ENCODE data around the gene SCOC.
A peak's percentile ranks its signal among the peaks of the same experiment; 100 is the strongest.

Gene SCOC

GRCh38 chr4:140343303-140343702 lies 30.1 kb upstream of the SCOC start:
- no peaks in the 10 kb centered on the region for H3K9me3 ChIP-seq (ENCODE audit: control insufficient read depth in 1 of 2, low read length in 2 of 2)
- H3K27me3 ChIP-seq (ENCODE audit: control insufficient read depth in 1 of 2, insufficient read depth in 2 of 2, low read length in 2 of 2): no peaks in the 10 kb centered on the region
- H3K4me3 ChIP-seq (ENCODE audit: low read depth in 1 of 2, low read length in 2 of 2): peak overlapping the region; percentile 31 to 34
- no peaks in the 10 kb centered on the region for H3K36me3 ChIP-seq (ENCODE audit: control insufficient read depth in 1 of 2, insufficient read depth in 2 of 2, low read length in 2 of 2)
- H3K4me1 ChIP-seq (ENCODE audit: control insufficient read depth in 1 of 2, insufficient read depth in 2 of 2, low read length in 2 of 2): peaks cover 0 to 15% of the 10 kb centered on the region in 2 donors
- H3K27ac ChIP-seq (ENCODE audit: low read depth, low read length): no peak overlapping the region
- H3K9ac ChIP-seq (ENCODE audit: low read depth in 1 of 2, low read length in 2 of 2): no peak overlapping the region

- H3K4me3 ChIP-seq (ENCODE audit: low read depth in 1 of 2, low read length in 2 of 2): peak overlapping the region; percentile 16 to 60
- no peak overlapping the region for H3K9ac ChIP-seq (ENCODE audit: low read depth in 1 of 2, low read length in 2 of 2)
- H3K4me1 ChIP-seq (ENCODE audit: control insufficient read depth in 1 of 2, insufficient read depth in 2 of 2, low read length in 2 of 2): peaks cover 0 to 15% of the 10 kb centered on the region in 2 donors
- no peaks in the 10 kb centered on the region for H3K36me3 ChIP-seq (ENCODE audit: control insufficient read depth in 1 of 2, insufficient read depth in 2 of 2, low read length in 2 of 2)
- no peak overlapping the region for H3K27ac ChIP-seq (ENCODE audit: low read depth, low read length)
- H3K9me3 ChIP-seq (ENCODE audit: control insufficient read depth in 1 of 2, low read length in 2 of 2): no peaks in the 10 kb centered on the region
- H3K27me3 ChIP-seq (ENCODE audit: control insufficient read depth in 1 of 2, insufficient read depth in 2 of 2, low read length in 2 of 2): no peaks in the 10 kb centered on the region
Measured at GRCh38 chr4:140344101-140344500, 29.3 kb upstream of the SCOC start.

GRCh38 chr4:140344621-140345020 lies 28.8 kb upstream of the SCOC start:
- no peaks in the 10 kb centered on the region for H3K27me3 ChIP-seq (ENCODE audit: control insufficient read depth in 1 of 2, insufficient read depth in 2 of 2, low read length in 2 of 2)
- H3K27ac ChIP-seq (ENCODE audit: low read depth, low read length): no peak overlapping the region
- peaks cover 0 to 15% of the 10 kb centered on the region in 2 donors for H3K4me1 ChIP-seq (ENCODE audit: control insufficient read depth in 1 of 2, insufficient read depth in 2 of 2, low read length in 2 of 2)
- no peaks in the 10 kb centered on the region for H3K36me3 ChIP-seq (ENCODE audit: control insufficient read depth in 1 of 2, insufficient read depth in 2 of 2, low read length in 2 of 2)
- H3K9me3 ChIP-seq (ENCODE audit: control insufficient read depth in 1 of 2, low read length in 2 of 2): no peaks in the 10 kb centered on the region
- peak overlapping the region in 1 of 2 donors; percentile 35 for H3K9ac ChIP-seq (ENCODE audit: low read depth in 1 of 2, low read length in 2 of 2)
- peak overlapping the region; percentile 16 to 60 for H3K4me3 ChIP-seq (ENCODE audit: low read depth in 1 of 2, low read length in 2 of 2)

- Histone ChIP-seq H3K27ac (ENCODE audit: low read depth, low read length) (no peak overlapping the region), H3K9ac (ENCODE audit: low read depth in 1 of 2, low read length in 2 of 2) (no peak overlapping the region), H3K4me1 (ENCODE audit: control insufficient read depth in 1 of 2, insufficient read depth in 2 of 2, low read length in 2 of 2) (peaks cover 0 to 15% of the 10 kb centered on the region in 2 donors), H3K9me3 (ENCODE audit: control insufficient read depth in 1 of 2, low read length in 2 of 2) (no peaks in the 10 kb centered on the region), H3K4me3 (ENCODE audit: low read depth in 1 of 2, low read length in 2 of 2) (peak overlapping the region in 1 of 2 donors; percentile 35), H3K36me3 (ENCODE audit: control insufficient read depth in 1 of 2, insufficient read depth in 2 of 2, low read length in 2 of 2) (no peaks in the 10 kb centered on the region), H3K27me3 (ENCODE audit: control insufficient read depth in 1 of 2, insufficient read depth in 2 of 2, low read length in 2 of 2) (no peaks in the 10 kb centered on the region)
Measured at GRCh38 chr4:140346136-140346535, 27.3 kb upstream of the SCOC start.

GRCh38 chr4:140349816-140350215 lies 23.6 kb upstream of the SCOC start:
- no peak overlapping the region for H3K27ac ChIP-seq (ENCODE audit: low read depth, low read length)
- no peaks in the 10 kb centered on the region for H3K4me1 ChIP-seq (ENCODE audit: control insufficient read depth in 1 of 2, insufficient read depth in 2 of 2, low read length in 2 of 2)
- H3K36me3 ChIP-seq (ENCODE audit: control insufficient read depth in 1 of 2, insufficient read depth in 2 of 2, low read length in 2 of 2): no peaks in the 10 kb centered on the region
- H3K4me3 ChIP-seq (ENCODE audit: low read depth in 1 of 2, low read length in 2 of 2): no peak overlapping the region
- H3K9me3 ChIP-seq (ENCODE audit: control insufficient read depth in 1 of 2, low read length in 2 of 2): no peaks in the 10 kb centered on the region
- no peaks in the 10 kb centered on the region for H3K27me3 ChIP-seq (ENCODE audit: control insufficient read depth in 1 of 2, insufficient read depth in 2 of 2, low read length in 2 of 2)
- no peak overlapping the region for H3K9ac ChIP-seq (ENCODE audit: low read depth in 1 of 2, low read length in 2 of 2)

- H3K36me3 ChIP-seq (ENCODE audit: control insufficient read depth in 1 of 2, insufficient read depth in 2 of 2, low read length in 2 of 2): no peaks in the 10 kb centered on the region
- H3K9ac ChIP-seq (ENCODE audit: low read depth in 1 of 2, low read length in 2 of 2): no peak overlapping the region
- no peaks in the 10 kb centered on the region for H3K4me1 ChIP-seq (ENCODE audit: control insufficient read depth in 1 of 2, insufficient read depth in 2 of 2, low read length in 2 of 2)
- no peaks in the 10 kb centered on the region for H3K9me3 ChIP-seq (ENCODE audit: control insufficient read depth in 1 of 2, low read length in 2 of 2)
- no peak overlapping the region for H3K27ac ChIP-seq (ENCODE audit: low read depth, low read length)
- no peak overlapping the region for H3K4me3 ChIP-seq (ENCODE audit: low read depth in 1 of 2, low read length in 2 of 2)
- H3K27me3 ChIP-seq (ENCODE audit: control insufficient read depth in 1 of 2, insufficient read depth in 2 of 2, low read length in 2 of 2): no peaks in the 10 kb centered on the region
Measured at GRCh38 chr4:140351093-140352075, 22.1 kb upstream of the SCOC start.

- Histone ChIP-seq H3K9ac (ENCODE audit: low read depth in 1 of 2, low read length in 2 of 2) (no peak overlapping the region), H3K36me3 (ENCODE audit: control insufficient read depth in 1 of 2, insufficient read depth in 2 of 2, low read length in 2 of 2) (no peaks in the 10 kb centered on the region), H3K27me3 (ENCODE audit: control insufficient read depth in 1 of 2, insufficient read depth in 2 of 2, low read length in 2 of 2) (no peaks in the 10 kb centered on the region), H3K4me3 (ENCODE audit: low read depth in 1 of 2, low read length in 2 of 2) (no peak overlapping the region), H3K9me3 (ENCODE audit: control insufficient read depth in 1 of 2, low read length in 2 of 2) (no peaks in the 10 kb centered on the region), H3K27ac (ENCODE audit: low read depth, low read length) (no peak overlapping the region), H3K4me1 (ENCODE audit: control insufficient read depth in 1 of 2, insufficient read depth in 2 of 2, low read length in 2 of 2) (peaks cover 4 to 10% of the 10 kb centered on the region in 2 donors)
Measured at GRCh38 chr4:140353786-140354185, 19.7 kb upstream of the SCOC start.

GRCh38 chr4:140355288-140355687 lies 18.2 kb upstream of the SCOC start:
- Histone ChIP-seq H3K36me3 (ENCODE audit: control insufficient read depth in 1 of 2, insufficient read depth in 2 of 2, low read length in 2 of 2) (no peaks in the 10 kb centered on the region), H3K4me1 (ENCODE audit: control insufficient read depth in 1 of 2, insufficient read depth in 2 of 2, low read length in 2 of 2) (peaks cover 4 to 10% of the 10 kb centered on the region in 2 donors), H3K27ac (ENCODE audit: low read depth, low read length) (no peak overlapping the region), H3K9me3 (ENCODE audit: control insufficient read depth in 1 of 2, low read length in 2 of 2) (no peaks in the 10 kb centered on the region), H3K9ac (ENCODE audit: low read depth in 1 of 2, low read length in 2 of 2) (no peak overlapping the region), H3K27me3 (ENCODE audit: control insufficient read depth in 1 of 2, insufficient read depth in 2 of 2, low read length in 2 of 2) (no peaks in the 10 kb centered on the region), H3K4me3 (ENCODE audit: low read depth in 1 of 2, low read length in 2 of 2) (no peak overlapping the region)

- Histone ChIP-seq H3K27me3 (ENCODE audit: control insufficient read depth in 1 of 2, insufficient read depth in 2 of 2, low read length in 2 of 2) (no peaks in the 10 kb centered on the region), H3K9me3 (ENCODE audit: control insufficient read depth in 1 of 2, low read length in 2 of 2) (no peaks in the 10 kb centered on the region), H3K4me1 (ENCODE audit: control insufficient read depth in 1 of 2, insufficient read depth in 2 of 2, low read length in 2 of 2) (peaks cover 4 to 15% of the 10 kb centered on the region in 2 donors), H3K4me3 (ENCODE audit: low read depth in 1 of 2, low read length in 2 of 2) (no peak overlapping the region), H3K9ac (ENCODE audit: low read depth in 1 of 2, low read length in 2 of 2) (no peak overlapping the region), H3K27ac (ENCODE audit: low read depth, low read length) (no peak overlapping the region), H3K36me3 (ENCODE audit: control insufficient read depth in 1 of 2, insufficient read depth in 2 of 2, low read length in 2 of 2) (no peaks in the 10 kb centered on the region)
Measured at GRCh38 chr4:140357868-140358267, 15.6 kb upstream of the SCOC start.

- Histone ChIP-seq H3K27ac (ENCODE audit: low read depth, low read length) (no peak overlapping the region), H3K9me3 (ENCODE audit: control insufficient read depth in 1 of 2, low read length in 2 of 2) (no peaks in the 10 kb centered on the region), H3K27me3 (ENCODE audit: control insufficient read depth in 1 of 2, insufficient read depth in 2 of 2, low read length in 2 of 2) (no peaks in the 10 kb centered on the region), H3K36me3 (ENCODE audit: control insufficient read depth in 1 of 2, insufficient read depth in 2 of 2, low read length in 2 of 2) (no peaks in the 10 kb centered on the region), H3K9ac (ENCODE audit: low read depth in 1 of 2, low read length in 2 of 2) (no peak overlapping the region), H3K4me3 (ENCODE audit: low read depth in 1 of 2, low read length in 2 of 2) (no peak overlapping the region), H3K4me1 (ENCODE audit: control insufficient read depth in 1 of 2, insufficient read depth in 2 of 2, low read length in 2 of 2) (peaks cover 4 to 16% of the 10 kb centered on the region in 2 donors)
Measured at GRCh38 chr4:140358281-140358680, 15.2 kb upstream of the SCOC start.

Measured in duodenal mucosa (tissue), 2 donors.